Neural progenitor cell (in vitro differentiated cells): ENCODE data around the gene MBD2. TPM values are rescaled to one million over a fixed set of nuclear protein-coding genes. Genes with fewer than 3 reads are reported as not detected.
"Not testable (repeated sequence)": the region's sequence is repeated elsewhere in the genome, so short reads cannot be mapped to it uniquely, and the experiment has no call there.

Experiments
- DNase-seq: peaks from one replicate; pipeline ENCODE4 v3.0.0-alpha.2; 2016; ENCODE audit warnings: low spot score
- H2AFZ ChIP-seq: fragments of 200-600 bp; sonication (generic); replicated peaks from 2 replicates; pipeline ENCODE4 v1.6.1; 2016; ENCODE audit warnings: antibody characterized with exemption
- H3F3A ChIP-seq: fragments of 200-600 bp; sonication (generic); 2 replicates; pipeline ENCODE4 v1.6.1; 2016; ENCODE audit warnings: antibody characterized with exemption, low read depth
- H3K27ac ChIP-seq: fragments of 200-600 bp; sonication (generic); 2 replicates; pipeline ENCODE4 v1.5.1; 2016; ENCODE audit warnings: mild to moderate bottlenecking
- H3K27me3 ChIP-seq: fragments of 200-600 bp; sonication (generic); 2 replicates; pipeline ENCODE4 v1.6.1; 2016; ENCODE audit warnings: mild to moderate bottlenecking, moderate library complexity
- H3K36me3 ChIP-seq: fragments of 200-600 bp; sonication (generic); 2 replicates; pipeline ENCODE4 v1.5.1; 2016
- H3K4me1 ChIP-seq: fragments of 200-600 bp; sonication (generic); 2 replicates; pipeline ENCODE4 v1.6.1; 2016; ENCODE audit warnings: mixed run types
- H3K4me2 ChIP-seq: fragments of 200-600 bp; sonication (generic); 2 replicates; pipeline ENCODE4 v1.6.1; 2016
- H3K4me3 ChIP-seq: fragments of 200-600 bp; sonication (generic); 2 replicates; pipeline ENCODE4 v1.5.1; 2016
- H3K79me2 ChIP-seq: fragments of 200-600 bp; sonication (generic); 2 replicates; pipeline ENCODE4 v1.6.1; 2016; ENCODE audit warnings: low read depth
- H3K9ac ChIP-seq: fragments of 200-600 bp; sonication (generic); 2 replicates; pipeline ENCODE4 v1.6.1; 2016
- H3K9me3 ChIP-seq: fragments of 200-600 bp; sonication (generic); 2 replicates; pipeline ENCODE4 v1.5.1; 2016; ENCODE audit warnings: low read depth
- H4K20me1 ChIP-seq: fragments of 200-600 bp; sonication (generic); 2 replicates; pipeline ENCODE4 v1.6.1; 2016; ENCODE audit warnings: low read depth
- H3K27ac Mint-ChIP-seq: 3 replicates; pipeline ENCODE4 v1.8.0; 2021; ENCODE audit warnings: mixed read lengths
- H3K27me3 Mint-ChIP-seq: 2 replicates; pipeline ENCODE4 v1.8.0; 2022; ENCODE audit warnings: low read depth, mild to moderate bottlenecking, inconsistent platforms, moderate library complexity, mixed read lengths; ENCODE audit not compliant: insufficient read depth
- H3K36me3 Mint-ChIP-seq: 3 replicates; pipeline ENCODE4 v1.8.0; 2021; ENCODE audit warnings: mixed read lengths
- H3K4me1 Mint-ChIP-seq: 3 replicates; pipeline ENCODE4 v1.8.0; 2021; ENCODE audit warnings: mixed read lengths
- H3K4me3 Mint-ChIP-seq: 3 replicates; pipeline ENCODE4 v1.8.0; 2021; ENCODE audit warnings: mild to moderate bottlenecking, moderate library complexity, mixed read lengths
- H3K9me3 Mint-ChIP-seq: 3 replicates; pipeline ENCODE4 v1.8.0; 2020; ENCODE audit warnings: mixed read lengths
- EZH2 ChIP-seq: fragments of 200-600 bp; sonication (generic); IDR thresholded peaks from 2 replicates; pipeline ENCODE4 v1.6.1; 2017; ENCODE audit warnings: antibody characterized with exemption, mild to moderate bottlenecking, moderate library complexity
- EZH2phosphoT487 ChIP-seq: fragments of 200-600 bp; sonication (generic); IDR thresholded peaks from 2 replicates; pipeline ENCODE4 v1.6.1; 2017; ENCODE audit warnings: antibody characterized with exemption
- total RNA-seq: library from RNA; depleted of rRNA; stranded (reverse); fragments of >200 nt; gene quantifications from 2 replicates; pipeline ENCODE4 v1.2.3, GENCODE V29; 2015; ENCODE audit warnings: low replicate concordance
- TF ChIP-seq, protein P1 (sequence below): fragments of 200-600 bp; sonication (generic); IDR thresholded peaks from 2 replicates; pipeline ENCODE4 v1.5.1; 2017; ENCODE audit warnings: antibody characterized with exemption, mild to moderate bottlenecking

MBD2 gene
- total RNA-seq, 1 donor from 2014 or later, result 36.5 TPM

DNA sequence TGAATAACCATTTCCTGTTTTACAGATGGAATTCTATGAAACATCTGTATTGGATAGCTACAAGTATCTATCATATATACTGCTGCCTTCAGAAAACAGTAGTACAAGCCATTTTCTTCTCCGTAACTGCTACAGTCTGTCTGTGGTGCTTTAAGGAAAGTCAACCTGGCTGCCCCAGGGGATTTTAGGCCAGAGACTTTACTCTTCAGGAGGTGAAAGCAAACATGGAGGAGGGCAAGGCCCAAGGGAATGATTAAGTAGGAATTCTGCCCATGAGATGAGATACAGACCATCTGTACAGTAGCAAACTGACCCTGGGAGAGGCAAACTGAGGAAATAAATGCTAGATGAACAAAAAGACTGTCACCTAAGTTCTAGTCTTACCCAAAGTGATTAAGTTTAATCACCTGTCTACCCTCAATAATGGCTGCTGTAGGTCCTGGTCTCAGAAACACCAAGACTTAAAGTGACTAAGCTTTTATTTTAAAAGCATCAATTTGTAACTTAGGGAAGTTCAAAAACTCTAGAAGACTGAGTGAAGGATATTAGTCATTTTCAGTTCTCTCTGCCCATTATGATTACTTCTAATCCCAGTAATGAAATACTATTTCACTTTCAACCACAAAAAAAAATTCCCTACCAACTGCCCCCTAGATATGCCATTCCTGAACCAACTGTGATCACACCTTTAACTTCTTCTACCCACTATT, 14.8 kb downstream of the MBD2 start:
- peaks cover 98% of the 10 kb centered on the region for H3K79me2 ChIP-seq
- Mint-ChIP-seq H3K4me3 (no peak overlapping the region), H3K4me1 (no peaks in the 10 kb centered on the region), H3K36me3 (peaks cover 43% of the 10 kb centered on the region), H3K27me3 (no peaks in the 10 kb centered on the region), H3K27ac (no peak overlapping the region), H3K9me3 (peaks cover 47% of the 10 kb centered on the region)
- H2AFZ ChIP-seq, result no peak overlapping the region
- no peaks in the 10 kb centered on the region for H3K36me3 ChIP-seq
- no peak overlapping the region for H3K9ac ChIP-seq
- no peaks in the 10 kb centered on the region for H3K27me3 ChIP-seq
- H4K20me1 ChIP-seq, result peaks cover 8% of the 10 kb centered on the region
- H3K9me3 ChIP-seq, result no peaks in the 10 kb centered on the region
- H3K27ac ChIP-seq, result no peak overlapping the region
- no peak overlapping the region for H3K4me3 ChIP-seq
- no peak overlapping the region for H3K4me2 ChIP-seq
- H3K4me1 ChIP-seq, result no peaks in the 10 kb centered on the region
- no peak for DNase-seq
- H3F3A ChIP-seq, result no peaks in the 10 kb centered on the region
- TF ChIP-seq, protein P1, sequence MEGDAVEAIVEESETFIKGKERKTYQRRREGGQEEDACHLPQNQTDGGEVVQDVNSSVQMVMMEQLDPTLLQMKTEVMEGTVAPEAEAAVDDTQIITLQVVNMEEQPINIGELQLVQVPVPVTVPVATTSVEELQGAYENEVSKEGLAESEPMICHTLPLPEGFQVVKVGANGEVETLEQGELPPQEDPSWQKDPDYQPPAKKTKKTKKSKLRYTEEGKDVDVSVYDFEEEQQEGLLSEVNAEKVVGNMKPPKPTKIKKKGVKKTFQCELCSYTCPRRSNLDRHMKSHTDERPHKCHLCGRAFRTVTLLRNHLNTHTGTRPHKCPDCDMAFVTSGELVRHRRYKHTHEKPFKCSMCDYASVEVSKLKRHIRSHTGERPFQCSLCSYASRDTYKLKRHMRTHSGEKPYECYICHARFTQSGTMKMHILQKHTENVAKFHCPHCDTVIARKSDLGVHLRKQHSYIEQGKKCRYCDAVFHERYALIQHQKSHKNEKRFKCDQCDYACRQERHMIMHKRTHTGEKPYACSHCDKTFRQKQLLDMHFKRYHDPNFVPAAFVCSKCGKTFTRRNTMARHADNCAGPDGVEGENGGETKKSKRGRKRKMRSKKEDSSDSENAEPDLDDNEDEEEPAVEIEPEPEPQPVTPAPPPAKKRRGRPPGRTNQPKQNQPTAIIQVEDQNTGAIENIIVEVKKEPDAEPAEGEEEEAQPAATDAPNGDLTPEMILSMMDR, result no peak
- TF ChIP-seq EZH2 (no peak), EZH2phosphoT487 (no peak)

DNA sequence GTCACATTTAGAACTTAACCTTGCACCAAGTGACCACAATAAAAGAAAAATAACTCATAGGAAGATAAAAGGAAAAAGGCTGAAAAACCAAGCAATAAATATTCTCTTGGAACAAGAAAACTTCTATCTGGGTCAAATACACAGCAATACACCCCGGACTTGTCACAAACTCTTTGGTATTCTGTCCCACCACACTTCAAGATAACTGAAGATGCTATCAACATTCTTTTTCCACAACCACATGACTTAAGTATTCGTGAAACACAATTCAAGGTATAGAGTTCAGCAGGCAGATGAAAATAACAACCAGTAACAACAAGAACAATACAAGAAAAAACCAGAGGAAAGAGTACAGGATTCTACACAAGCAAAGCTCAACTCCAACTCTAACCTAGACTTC, 18.0 kb downstream of the MBD2 start:
- Histone ChIP-seq H3K9ac (no peak overlapping the region), H3K36me3 (peaks cover 13% of the 10 kb centered on the region), H3K4me3 (no peak overlapping the region), H3K4me1 (no peaks in the 10 kb centered on the region), H3K27ac (no peak overlapping the region), H4K20me1 (peaks cover 8% of the 10 kb centered on the region), H3K79me2 (peaks cover 79% of the 10 kb centered on the region), H2AFZ (no peak overlapping the region), H3K4me2 (no peak overlapping the region), H3F3A (no peaks in the 10 kb centered on the region), H3K27me3 (no peaks in the 10 kb centered on the region), H3K9me3 (no peaks in the 10 kb centered on the region)
- Mint-ChIP-seq H3K4me1 (no peaks in the 10 kb centered on the region), H3K27me3 (no peaks in the 10 kb centered on the region), H3K4me3 (no peak overlapping the region), H3K27ac (no peak overlapping the region), H3K36me3 (peaks cover 46% of the 10 kb centered on the region), H3K9me3 (peaks cover 27% of the 10 kb centered on the region)
- no peak for TF ChIP-seq EZH2phosphoT487
- TF ChIP-seq, protein P1, result no peak
- TF ChIP-seq EZH2, result no peak
- no peak for DNase-seq

DNA sequence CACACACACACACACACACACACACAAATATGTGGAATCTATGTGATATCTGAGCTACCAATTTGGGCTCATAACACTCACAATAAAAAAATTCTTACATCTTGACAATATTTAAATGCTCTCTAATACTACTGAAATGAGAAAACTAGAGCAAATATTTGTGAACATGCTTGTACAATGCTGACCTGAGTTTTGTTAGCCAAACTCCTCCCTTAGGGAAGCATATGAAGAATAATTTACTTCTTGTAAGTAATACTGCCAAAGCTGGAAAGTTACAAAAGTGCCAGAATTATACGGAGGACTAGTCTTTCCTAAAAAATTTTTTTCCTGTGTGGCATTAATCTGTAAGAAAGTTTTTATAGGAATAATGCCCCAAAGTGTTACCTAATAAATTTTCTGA, 18.5 kb downstream of the MBD2 start:
- Mint-ChIP-seq H3K36me3 (peaks cover 48% of the 10 kb centered on the region), H3K4me1 (no peaks in the 10 kb centered on the region), H3K27me3 (no peaks in the 10 kb centered on the region), H3K9me3 (peaks cover 23% of the 10 kb centered on the region), H3K27ac (no peak overlapping the region), H3K4me3 (no peak overlapping the region)
- TF ChIP-seq EZH2 (no peak), EZH2phosphoT487 (no peak)
- TF ChIP-seq, protein P1, result no peak
- Histone ChIP-seq H3K9ac (no peak overlapping the region), H3F3A (no peaks in the 10 kb centered on the region), H3K79me2 (peaks cover 74% of the 10 kb centered on the region), H3K4me3 (no peak overlapping the region), H3K36me3 (peaks cover 16% of the 10 kb centered on the region), H3K27ac (no peak overlapping the region), H3K4me2 (no peak overlapping the region), H3K9me3 (no peaks in the 10 kb centered on the region), H2AFZ (no peak overlapping the region), H4K20me1 (peaks cover 8% of the 10 kb centered on the region), H3K27me3 (no peaks in the 10 kb centered on the region), H3K4me1 (no peaks in the 10 kb centered on the region)
- DNase-seq, result no peak

DNA sequence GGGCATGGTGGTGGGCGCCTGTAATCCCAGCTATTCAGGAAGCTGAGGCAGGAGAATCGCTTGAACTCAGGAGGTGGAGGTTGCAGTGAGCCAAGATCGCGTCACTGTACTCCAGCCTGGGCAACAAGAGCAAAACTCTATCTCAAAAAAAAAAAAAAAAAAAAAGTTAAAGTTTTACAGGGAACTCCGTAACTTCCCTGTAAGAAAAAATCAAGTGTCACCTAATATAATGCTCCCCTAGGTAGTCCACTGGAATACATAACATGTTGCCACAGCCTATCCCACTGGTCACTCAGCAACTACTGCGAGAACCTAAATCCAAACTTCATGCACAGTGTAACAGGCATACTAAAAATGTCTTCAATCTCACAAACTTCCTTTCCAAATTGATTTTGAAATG, 19.0 kb downstream of the MBD2 start:
- H3K36me3 ChIP-seq, result peaks cover 18% of the 10 kb centered on the region
- H3K27ac ChIP-seq, H3K4me1 Mint-ChIP-seq, H3K27me3 ChIP-seq, H3K27me3 Mint-ChIP-seq, H4K20me1 ChIP-seq, H3K9me3 ChIP-seq, H3K4me3 Mint-ChIP-seq, H2AFZ ChIP-seq, H3F3A ChIP-seq, H3K9ac ChIP-seq, H3K27ac Mint-ChIP-seq, DNase-seq, H3K4me2 ChIP-seq, H3K4me1 ChIP-seq, H3K4me3 ChIP-seq: not testable (repeated sequence)
- Mint-ChIP-seq H3K9me3 (peaks cover 23% of the 10 kb centered on the region), H3K36me3 (peaks cover 48% of the 10 kb centered on the region)
- H3K79me2 ChIP-seq, result peaks cover 71% of the 10 kb centered on the region
